ENCODE measurements around the gene AKAP8. TPM values are rescaled to one million over a fixed set of nuclear protein-coding genes. Genes with fewer than 3 reads are reported as not detected.

The AKAP8 gene
- total and polyA plus RNA-seq, 9 of the 15 experiments (the other 6 are each of a cell fraction or from before 2014, with no cell fraction given) = 3.4 to 56.5 (median 15.0) TPM

GRCh38 chr19:15330801-15331418, 48.7 kb downstream of the AKAP8 start (continued):
- no peak for TF ChIP-seq ARHGAP35 (IDR thresholded peaks at IDR 0.05; ENCODE audit: partially characterized antibody)
- no peak for TF ChIP-seq NCOA2 (IDR thresholded peaks at IDR 0.05; ENCODE audit: partially characterized antibody in 2 of 2)
- TF ChIP-seq GABPB1 (CRISPR knock-in tag; IDR thresholded peaks at IDR 0.05) = no peak
- no peak for TF ChIP-seq EP400 (IDR thresholded peaks at IDR 0.05)
- TF ChIP-seq ADNP (tag; IDR thresholded peaks at IDR 0.05) = 0 out of 2 replicates have a peak, but pooled peaks have one; percentile 10
- TF ChIP-seq ZNF696 (CRISPR knock-in tag; conservative IDR thresholded peaks at IDR 0.05) = no peak
- no peak for TF ChIP-seq POLR2A (conservative IDR thresholded peaks at IDR 0.05)
- no peak for TF ChIP-seq NFIX (CRISPR knock-in tag; IDR thresholded peaks at IDR 0.05; ENCODE audit: low read depth)
- TF ChIP-seq SMARCA4 (IDR thresholded peaks at IDR 0.05) = 0 out of 2 replicates have a peak, but pooled peaks have one; percentile 30
- no peak for TF ChIP-seq ZNF140 (CRISPR knock-in tag; IDR thresholded peaks at IDR 0.05)
- TF ChIP-seq SNAPC5 (CRISPR knock-in tag; IDR thresholded peaks at IDR 0.05) = no peak
- TF ChIP-seq RNF219 (CRISPR knock-in tag; IDR thresholded peaks at IDR 0.05) = no peak
- TF ChIP-seq MYNN (IDR thresholded peaks at IDR 0.05) = no peak
- no peak for TF ChIP-seq MYNN (CRISPR knock-in tag; IDR thresholded peaks at IDR 0.05)
- no peak for TF ChIP-seq TEAD2 (tag; IDR thresholded peaks at IDR 0.05)
- TF ChIP-seq MAX (CRISPR knock-in tag; IDR thresholded peaks at IDR 0.05) = peak; percentile 17; the same call in 1 of the 2 replicates
- TF ChIP-seq YY1 (IDR thresholded peaks at IDR 0.05; ENCODE audit: borderline replicate concordance in 1 of 3, control insufficient read depth in 1 of 3, extremely low read depth in 1 of 3, insufficient read depth in 3 of 3, insufficient read length in 1 of 3, insufficient replicate concordance in 2 of 3, low read depth in 1 of 3, low read length in 2 of 3) = no peak
- TF ChIP-seq ZFX (CRISPR knock-in tag; IDR thresholded peaks at IDR 0.05) = peak; percentile 21; the same call in 1 of the 2 replicates
- no peak for TF ChIP-seq BACH1 (tag; IDR thresholded peaks at IDR 0.05)
- no peak for TF ChIP-seq CHD2 (IDR thresholded peaks at IDR 0.05; ENCODE audit: low read depth, low read length)
- no peak for TF ChIP-seq HIVEP1 (CRISPR knock-in tag; IDR thresholded peaks at IDR 0.05)
- TF ChIP-seq CTBP1 (IDR thresholded peaks at IDR 0.05; ENCODE audit: borderline replicate concordance) = no peak
- TF ChIP-seq SIRT6 (IDR thresholded peaks at IDR 0.05; ENCODE audit: low read depth, low read length) = no peak
- no peak for TF ChIP-seq ZNF384 (IDR thresholded peaks at IDR 0.05; ENCODE audit: low read depth, low read length)
- TF ChIP-seq JUND (IDR thresholded peaks at IDR 0.05; ENCODE audit: borderline replicate concordance, low read depth, low read length) = 0 out of 2 replicates have a peak, but pooled peaks have one; percentile 47
- no peak for TF ChIP-seq JUND (tag; IDR thresholded peaks at IDR 0.05; ENCODE audit: borderline replicate concordance, low read depth, low read length)
- no peak for TF ChIP-seq ZFP36 (IDR thresholded peaks at IDR 0.05; ENCODE audit: low read depth, low read length, partially characterized antibody)
- no peak for TF ChIP-seq PKNOX1 (IDR thresholded peaks at IDR 0.05)
- no peak for TF ChIP-seq MAFK (IDR thresholded peaks at IDR 0.05; ENCODE audit: low read length)
